HG03520 (cell line): ENCODE data around the gene AGPAT2.

Experiments used
- ATAC-seq: cut with Tn5 transposase; IDR thresholded peaks from one replicate; pipeline ENCODE4 v1.9.1; 2021; ENCODE audit warnings: mild to moderate bottlenecking, moderate library complexity; ENCODE audit not compliant: unreplicated experiment

The AGPAT2 gene

GRCh38 chr9:136665111-136665703, 22.1 kb downstream of the AGPAT2 start:
- ATAC-seq = no peak

- no peak for ATAC-seq
These were observed 23.0 kb downstream of the AGPAT2 start for GRCh38 chr9:136664000-136664915.

GRCh38 chr9:136662656-136663581, 24.3 kb downstream of the AGPAT2 start, which contains the start of gene EGFL7:
Gene EGFL7 (plus strand): TSS chr9:136662916. CDS start chr9:136668283, 5,367 bp downstream.
- no peak for ATAC-seq

GRCh38 chr9:136662326-136662655, 25.0 kb downstream of the AGPAT2 start:
- ATAC-seq = no peak

GRCh38 chr9:136661641-136662325, 25.5 kb downstream of the AGPAT2 start:
- no peak for ATAC-seq

GRCh38 chr9:136660971-136661550, 26.2 kb downstream of the AGPAT2 start:
- ATAC-seq = no peak

GRCh38 chr9:136659861-136660784, 27.1 kb downstream of the AGPAT2 start:
- no peak for ATAC-seq

GRCh38 chr9:136658849-136659535, 28.3 kb downstream of the AGPAT2 start:
- ATAC-seq = no peak

- no peak for ATAC-seq
These were observed 29.0 kb downstream of the AGPAT2 start for GRCh38 chr9:136657974-136658848.

- no peak for ATAC-seq
These were observed 30.3 kb downstream of the AGPAT2 start for GRCh38 chr9:136656795-136657611.

GRCh38 chr9:136656183-136656738, 31.0 kb downstream of the AGPAT2 start:
- ATAC-seq = no peak

- no peak for ATAC-seq
These were observed 31.6 kb downstream of the AGPAT2 start for GRCh38 chr9:136655536-136656182.

- ATAC-seq = no peak
These were observed 32.3 kb downstream of the AGPAT2 start for GRCh38 chr9:136654820-136655535.

GRCh38 chr9:136653323-136654079, 33.8 kb downstream of the AGPAT2 start:
- ATAC-seq = no peak

GRCh38 chr9:136651860-136652259, 35.4 kb downstream of the AGPAT2 start:
- ATAC-seq = no peak
